Neural cell (in vitro differentiated cells): Measurements from ENCODE around the gene SLC22A23. TPM values are rescaled to one million over a fixed set of nuclear protein-coding genes. Genes with fewer than 3 reads are reported as not detected.
A peak's percentile ranks its signal among the peaks of the same experiment; 100 is the strongest.

ENCODE experiments used
- H2AFZ ChIP-seq: fragments of 200-600, 300-800 bp; sonication (generic), shearing (Covaris generic); 2 replicates; pipeline ENCODE4 v1.6.0; 2014; ENCODE audit warnings: low read depth, mild to moderate bottlenecking, antibody characterized with exemption, low read length, moderate library complexity
- H3F3A ChIP-seq: fragments of 200-600 bp; shearing (Covaris generic); 2 replicates; pipeline ENCODE4 v1.6.1; 2016; ENCODE audit warnings: mild to moderate bottlenecking, moderate library complexity, mixed read lengths, antibody characterized with exemption, low read length; ENCODE audit not compliant: insufficient read depth, poor library complexity, severe bottlenecking
- H3K27ac ChIP-seq: fragments of 200-600, 300-800 bp; sonication (generic), shearing (Covaris generic); 2 replicates; pipeline ENCODE4 v1.5.1; 2014; ENCODE audit warnings: mild to moderate bottlenecking, low read length, moderate library complexity
- H3K27me3 ChIP-seq: fragments of 300-800, 200-600 bp; sonication (generic), shearing (Covaris generic); 2 replicates; pipeline ENCODE4 v1.6.0; 2014; ENCODE audit warnings: mild to moderate bottlenecking, low read depth, low read length, moderate library complexity; ENCODE audit not compliant: insufficient read depth
- H3K36me3 ChIP-seq: fragments of 300-800, 200-600 bp; sonication (generic), shearing (Covaris generic); 2 replicates; pipeline ENCODE4 v1.5.1; 2014; ENCODE audit warnings: mild to moderate bottlenecking, antibody characterized with exemption, low read length, moderate library complexity; ENCODE audit not compliant: insufficient read depth
- H3K4me2 ChIP-seq: fragments of 300-800, 200-600 bp; sonication (generic), shearing (Covaris generic); 2 replicates; pipeline ENCODE4 v1.6.0; 2014; ENCODE audit warnings: mild to moderate bottlenecking, low read length
- H3K4me3 ChIP-seq: fragments of 300-800, 200-600 bp; sonication (generic), shearing (Covaris generic); 2 replicates; pipeline ENCODE4 v1.5.1; 2014; ENCODE audit warnings: mild to moderate bottlenecking, low read length, moderate library complexity
- H3K79me2 ChIP-seq: fragments of 200-600 bp; shearing (Covaris generic); replicated peaks from 2 replicates; pipeline ENCODE4 v1.6.0; 2014; ENCODE audit warnings: mild to moderate bottlenecking, low read length, moderate library complexity; ENCODE audit not compliant: insufficient read depth
- H3K9ac ChIP-seq: fragments of 300-800, 200-600 bp; sonication (generic), shearing (Covaris generic); 2 replicates; pipeline ENCODE4 v1.6.1; 2016; ENCODE audit warnings: mild to moderate bottlenecking, low read length, mixed read lengths
- H3K9me2 ChIP-seq: fragments of 200-600 bp; shearing (Covaris generic); 2 replicates; pipeline ENCODE4 v1.6.1; 2016; ENCODE audit warnings: mild to moderate bottlenecking, low read length, mixed read lengths; ENCODE audit not compliant: insufficient read depth
- H3K9me3 ChIP-seq: fragments of 200-600, 300-800 bp; sonication (generic), shearing (Covaris generic); 2 replicates; pipeline ENCODE4 v1.6.1; 2016; ENCODE audit warnings: mild to moderate bottlenecking, mixed run types, low read length, moderate library complexity, mixed read lengths
- H4K20me1 ChIP-seq: fragments of 200-600 bp; shearing (Covaris generic); 2 replicates; pipeline ENCODE4 v1.6.1; 2016; ENCODE audit warnings: mild to moderate bottlenecking, mixed run types; ENCODE audit not compliant: insufficient read depth
- EP300 ChIP-seq: fragments of 450-650 bp; conservative IDR thresholded peaks from 2 replicates; pipeline ENCODE4 v1.6.1; 2014; ENCODE audit warnings: antibody characterized with exemption, mild to moderate bottlenecking, moderate library complexity; ENCODE audit not compliant: poor library complexity, severe bottlenecking
- EZH2 ChIP-seq: fragments of 200-600, 300-800 bp; shearing (Covaris generic), sonication (generic); IDR thresholded peaks from 2 replicates; pipeline ENCODE4 v1.6.1; 2014; ENCODE audit warnings: antibody characterized with exemption, low read length, borderline replicate concordance, mild to moderate bottlenecking; ENCODE audit not compliant: insufficient read depth, poor library complexity, severe bottlenecking
- MXI1 ChIP-seq: fragments of 450-650 bp; conservative IDR thresholded peaks from 2 replicates; pipeline ENCODE4 v1.6.1; 2014; ENCODE audit warnings: antibody characterized with exemption, mild to moderate bottlenecking; ENCODE audit not compliant: poor library complexity, severe bottlenecking
- POLR2AphosphoS5 ChIP-seq: IDR thresholded peaks from 2 replicates; pipeline ENCODE4 v1.6.1; 2012
- RAD21 ChIP-seq: fragments of 450-650 bp; conservative IDR thresholded peaks from 2 replicates; pipeline ENCODE4 v1.6.1; 2014; ENCODE audit warnings: antibody characterized with exemption, mild to moderate bottlenecking, moderate library complexity
- REST ChIP-seq: IDR thresholded peaks from 2 replicates; pipeline ENCODE4 v1.6.1; 2012; ENCODE audit warnings: borderline replicate concordance
- SMC3 ChIP-seq: fragments of 450-650 bp; conservative IDR thresholded peaks from 2 replicates; pipeline ENCODE4 v1.6.1; 2014; ENCODE audit warnings: antibody characterized with exemption, mild to moderate bottlenecking, moderate library complexity; ENCODE audit not compliant: poor library complexity
- TAF1 ChIP-seq: IDR thresholded peaks from 2 replicates; pipeline ENCODE4 v1.6.1; 2012; ENCODE audit warnings: low read depth
- polyA plus RNA-seq: library from polyadenylated mRNA; depleted of rRNA; stranded (reverse); fragments of >200 nt; gene quantifications from 2 replicates; pipeline ENCODE4 v1.2.3, GENCODE V29; 2014
- TF ChIP-seq, protein P1 (sequence below): fragments of 450-650 bp; IDR thresholded peaks from 2 replicates; pipeline ENCODE4 v1.5.1; 2014; ENCODE audit warnings: antibody characterized with exemption, mild to moderate bottlenecking, moderate library complexity; ENCODE audit not compliant: poor library complexity, severe bottlenecking

SLC22A23 gene
- polyA plus RNA-seq, 1 donor from 2014 or later, result 8.8 TPM

DNA sequence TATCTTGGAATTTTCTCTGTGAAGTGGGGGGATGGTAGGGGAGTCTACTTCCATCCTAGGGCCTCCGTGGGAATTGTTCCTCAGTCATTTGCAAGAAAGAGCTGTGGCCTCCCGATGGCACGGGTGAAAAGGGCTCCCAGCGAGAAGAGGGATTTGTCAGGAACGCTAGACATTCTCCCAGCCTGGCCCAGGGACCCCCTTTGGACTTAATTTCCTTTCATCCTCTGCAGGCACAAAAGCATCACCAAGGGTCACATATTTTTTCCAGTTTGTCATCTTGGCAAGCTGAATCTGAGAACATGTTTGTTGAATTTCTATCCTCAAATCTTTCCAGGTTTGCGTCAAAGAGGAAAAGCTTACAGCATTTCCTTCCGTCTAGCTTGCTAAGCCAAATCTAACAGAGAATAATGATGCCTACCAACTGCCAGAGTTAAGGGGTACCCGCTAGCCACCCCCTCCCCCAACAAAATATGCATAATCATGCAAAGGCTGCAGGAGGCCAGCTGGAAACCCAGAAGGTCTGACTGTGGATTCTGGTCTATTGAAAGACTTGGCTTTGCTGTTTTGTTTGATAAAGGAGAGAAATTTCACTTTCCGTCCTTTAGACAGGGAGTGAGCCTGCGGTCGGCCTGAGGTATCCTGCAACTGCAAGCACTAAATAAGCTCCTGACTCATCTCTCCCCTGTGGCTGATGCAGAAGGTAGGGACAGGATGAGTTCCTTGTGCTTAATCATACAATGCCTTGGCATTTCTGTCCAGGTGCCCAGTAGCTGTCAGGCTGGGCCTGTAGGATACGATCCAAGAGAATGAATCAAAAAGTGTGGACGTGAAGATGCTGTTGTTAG is 175.0 kb downstream of the SLC22A23 start:
- no peak overlapping the region for H3K27ac ChIP-seq
- H3K4me3 ChIP-seq, result no peak overlapping the region
- H3K36me3 ChIP-seq, result peaks cover 5% of the 10 kb centered on the region

DNA sequence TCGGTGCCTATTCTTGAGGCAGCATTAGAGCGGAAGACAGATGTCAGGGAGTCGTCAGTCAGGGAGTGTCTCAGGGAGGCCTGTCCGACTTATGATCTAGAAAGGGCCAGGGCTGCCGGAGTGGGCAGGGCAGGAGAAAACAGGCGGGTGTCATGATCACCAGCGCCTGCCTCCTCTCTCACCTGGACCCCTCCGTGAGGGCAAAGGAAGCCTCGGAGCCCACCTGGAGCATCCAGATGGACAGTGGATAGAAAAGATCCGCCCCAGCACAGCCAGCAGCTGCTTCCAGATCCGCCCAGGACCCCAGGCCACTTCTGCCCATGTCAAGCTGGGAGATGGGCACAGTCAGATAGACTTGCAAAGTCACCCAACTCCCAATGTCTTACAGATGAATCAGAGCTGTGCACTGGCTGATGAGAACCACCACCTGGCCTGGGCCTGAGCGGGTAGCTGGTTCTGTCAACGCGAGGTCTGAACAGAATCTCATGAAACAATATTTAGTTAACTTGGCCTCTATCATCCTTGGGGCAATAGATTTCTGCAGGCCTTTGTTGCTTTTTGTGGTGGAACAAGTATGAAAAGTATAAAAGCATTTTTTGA is 175.9 kb downstream of the SLC22A23 start:
- no peak overlapping the region for H3K4me3 ChIP-seq
- no peaks in the 10 kb centered on the region for H3K9me3 ChIP-seq
- TF ChIP-seq TAF1, result no peak
- no peak for TF ChIP-seq MXI1
- TF ChIP-seq RAD21, result no peak
- TF ChIP-seq EZH2, result no peak
- TF ChIP-seq REST, result no peak
- H3K27me3 ChIP-seq, result no peaks in the 10 kb centered on the region
- H3F3A ChIP-seq, result peaks cover 3% of the 10 kb centered on the region
- no peaks in the 10 kb centered on the region for H3K79me2 ChIP-seq
- H3K36me3 ChIP-seq, result no peaks in the 10 kb centered on the region
- H4K20me1 ChIP-seq, result no peaks in the 10 kb centered on the region
- no peak overlapping the region for H3K27ac ChIP-seq
- no peak overlapping the region for H3K4me2 ChIP-seq
- H3K9ac ChIP-seq, result no peak overlapping the region
- H3K9me2 ChIP-seq, result no peaks in the 10 kb centered on the region
- no peak overlapping the region for H2AFZ ChIP-seq

More for the DNA sequence above, 175.0 kb downstream of the SLC22A23 start:
- H3K27me3 ChIP-seq, result no peaks in the 10 kb centered on the region
- peaks cover 3% of the 10 kb centered on the region for H3F3A ChIP-seq
- H3K4me2 ChIP-seq, result no peak overlapping the region
- no peak for TF ChIP-seq RAD21
- TF ChIP-seq EZH2, result no peak
- no peak for TF ChIP-seq POLR2AphosphoS5
- TF ChIP-seq MXI1, result no peak
- TF ChIP-seq, protein P1, sequence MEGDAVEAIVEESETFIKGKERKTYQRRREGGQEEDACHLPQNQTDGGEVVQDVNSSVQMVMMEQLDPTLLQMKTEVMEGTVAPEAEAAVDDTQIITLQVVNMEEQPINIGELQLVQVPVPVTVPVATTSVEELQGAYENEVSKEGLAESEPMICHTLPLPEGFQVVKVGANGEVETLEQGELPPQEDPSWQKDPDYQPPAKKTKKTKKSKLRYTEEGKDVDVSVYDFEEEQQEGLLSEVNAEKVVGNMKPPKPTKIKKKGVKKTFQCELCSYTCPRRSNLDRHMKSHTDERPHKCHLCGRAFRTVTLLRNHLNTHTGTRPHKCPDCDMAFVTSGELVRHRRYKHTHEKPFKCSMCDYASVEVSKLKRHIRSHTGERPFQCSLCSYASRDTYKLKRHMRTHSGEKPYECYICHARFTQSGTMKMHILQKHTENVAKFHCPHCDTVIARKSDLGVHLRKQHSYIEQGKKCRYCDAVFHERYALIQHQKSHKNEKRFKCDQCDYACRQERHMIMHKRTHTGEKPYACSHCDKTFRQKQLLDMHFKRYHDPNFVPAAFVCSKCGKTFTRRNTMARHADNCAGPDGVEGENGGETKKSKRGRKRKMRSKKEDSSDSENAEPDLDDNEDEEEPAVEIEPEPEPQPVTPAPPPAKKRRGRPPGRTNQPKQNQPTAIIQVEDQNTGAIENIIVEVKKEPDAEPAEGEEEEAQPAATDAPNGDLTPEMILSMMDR, result no peak
- TF ChIP-seq SMC3, result no peak
- no peak for TF ChIP-seq EP300
- TF ChIP-seq TAF1, result no peak
- no peak for TF ChIP-seq REST
- peak overlapping the region; percentile 6 for H3K9ac ChIP-seq
- H4K20me1 ChIP-seq, result no peaks in the 10 kb centered on the region
- H2AFZ ChIP-seq, result no peak overlapping the region
- no peaks in the 10 kb centered on the region for H3K79me2 ChIP-seq
- no peaks in the 10 kb centered on the region for H3K9me2 ChIP-seq
- no peaks in the 10 kb centered on the region for H3K9me3 ChIP-seq
